Activated CD4-positive, CD25-positive, alpha-beta regulatory T cell (primary cell): Measurements from ENCODE around the gene LDLRAD3.

ENCODE experiments used
- DNase-seq, 4 experiments: peaks; one replicate each; lab custom pipeline; 2025; lab: John Stamatoyannopoulos, UW

LDLRAD3 gene

DNA sequence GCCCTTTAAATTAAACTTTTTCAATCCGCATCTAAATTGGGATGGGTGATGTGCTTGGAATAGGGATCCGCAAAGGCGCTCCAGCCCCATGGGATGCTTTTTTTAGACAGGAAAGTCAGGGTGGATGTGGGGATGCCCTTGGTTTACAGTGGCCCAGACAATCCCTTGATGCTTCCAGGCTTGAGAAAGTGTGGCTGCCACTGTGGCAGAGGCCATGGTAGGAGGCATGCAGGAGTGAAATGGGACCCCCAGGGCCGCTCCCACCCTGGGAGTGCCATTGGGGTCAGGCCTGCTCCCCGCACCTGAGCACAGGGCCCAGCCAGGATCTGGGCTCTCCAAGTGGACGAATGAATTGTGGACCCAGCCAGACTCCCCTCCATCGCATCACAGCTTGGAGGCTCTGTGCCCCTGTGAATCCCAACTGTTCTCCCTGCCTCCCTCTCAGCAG is 269.6 kb downstream of the LDLRAD3 start:
- no peak for DNase-seq

DNA sequence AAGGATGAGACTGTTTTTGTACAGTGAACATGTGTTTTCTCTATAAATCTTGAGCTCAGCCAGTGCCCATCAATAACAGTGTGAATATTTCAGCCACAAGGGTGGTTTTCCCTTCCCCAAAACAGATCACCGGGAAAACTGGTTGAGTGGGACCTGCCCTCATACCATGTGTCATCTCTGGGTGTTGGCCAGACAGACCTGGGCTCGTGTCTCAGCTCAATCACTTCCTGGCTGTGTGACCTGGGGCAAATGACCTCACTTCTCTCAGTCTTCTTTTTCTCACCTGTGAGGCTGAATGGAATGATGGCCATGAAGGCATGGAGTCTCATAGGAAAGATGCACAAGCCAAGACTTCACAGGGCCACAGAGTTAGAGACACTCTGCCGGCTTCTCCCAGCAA is 270.6 kb downstream of the LDLRAD3 start:
- DNase-seq, result no peak

DNA sequence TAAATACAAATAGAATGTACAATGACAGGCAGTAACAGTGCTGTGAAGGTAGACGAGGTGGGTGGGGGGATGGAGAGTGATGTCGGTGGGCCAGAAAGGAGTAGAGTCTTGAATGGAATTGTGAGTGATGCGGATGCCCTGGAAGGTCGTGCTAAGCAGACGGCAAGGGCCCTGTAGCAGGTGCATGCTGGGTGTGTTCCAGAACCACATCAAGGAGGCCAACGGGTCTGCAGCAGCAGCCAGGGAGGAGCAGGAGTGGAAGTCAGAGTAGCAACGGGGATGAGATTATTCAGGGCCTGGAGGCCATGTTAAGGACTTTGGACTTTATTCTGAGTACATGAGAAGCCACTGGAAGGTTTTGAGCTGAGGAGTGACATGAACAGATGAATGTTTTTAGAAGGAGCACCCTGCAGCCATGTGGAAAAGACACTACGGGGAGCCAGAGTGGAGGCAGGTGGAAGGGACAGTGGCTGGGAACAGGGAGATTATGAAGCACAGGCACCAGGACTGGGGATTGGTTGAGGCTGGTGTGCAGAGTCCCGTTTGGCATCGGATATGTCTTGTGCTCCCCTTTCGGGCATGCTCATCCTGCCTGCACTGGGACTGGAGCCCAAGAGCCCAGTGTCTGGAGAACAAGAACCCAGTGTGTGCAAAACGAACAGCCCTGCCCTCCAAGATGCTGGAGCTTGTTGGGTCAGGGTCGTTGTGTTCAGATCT is 271.3 kb downstream of the LDLRAD3 start:
- no peak for DNase-seq

DNA sequence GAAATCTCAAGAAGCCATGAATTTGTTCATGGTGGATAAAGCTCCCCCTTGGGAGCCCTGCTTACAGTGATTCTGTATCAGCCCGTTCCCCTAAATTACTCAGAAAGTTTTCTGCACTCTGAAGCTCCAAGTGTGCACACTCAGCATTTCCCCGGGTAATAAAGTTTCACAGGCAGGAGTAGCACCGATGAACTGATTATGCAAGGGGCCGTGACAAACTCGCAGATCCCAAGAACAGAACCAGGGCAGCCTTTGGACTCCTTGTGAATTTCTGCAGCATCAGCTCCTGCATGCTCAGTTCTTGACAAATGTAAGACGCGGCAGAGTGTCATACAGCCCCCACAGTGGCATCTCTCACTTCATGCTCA is 271.8 kb downstream of the LDLRAD3 start:
- DNase-seq, result no peak

DNA sequence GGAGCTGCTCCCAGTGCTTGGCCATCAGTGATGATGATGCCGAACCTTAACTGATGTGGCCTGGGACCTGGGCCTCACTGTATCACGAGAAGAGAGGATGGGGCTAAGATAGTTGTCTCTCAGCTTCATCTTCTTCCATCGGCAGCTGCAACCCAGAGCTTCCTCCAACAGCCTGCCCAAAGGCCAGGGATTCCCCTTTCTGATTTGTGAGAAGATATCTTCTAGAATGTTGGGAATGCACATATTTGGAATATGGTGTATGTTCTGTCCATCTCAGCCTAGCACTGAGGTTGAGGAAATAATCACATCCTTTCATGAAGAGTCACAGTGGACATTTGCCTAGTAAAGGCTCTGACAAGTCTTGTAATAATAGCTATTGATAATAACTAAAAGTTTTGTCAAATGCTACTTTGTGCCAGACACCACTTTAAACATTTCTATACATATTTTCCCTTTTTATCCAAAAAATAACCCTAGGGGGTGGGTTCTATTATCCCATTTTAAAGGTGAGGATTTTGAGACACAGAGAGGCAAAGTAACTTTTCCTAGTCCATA is 272.3 kb downstream of the LDLRAD3 start:
- DNase-seq, result no peak

- DNase-seq, result no peak
These were observed 274.5 kb downstream of the LDLRAD3 start for GRCh38 chr11:36218283-36218921.

DNA sequence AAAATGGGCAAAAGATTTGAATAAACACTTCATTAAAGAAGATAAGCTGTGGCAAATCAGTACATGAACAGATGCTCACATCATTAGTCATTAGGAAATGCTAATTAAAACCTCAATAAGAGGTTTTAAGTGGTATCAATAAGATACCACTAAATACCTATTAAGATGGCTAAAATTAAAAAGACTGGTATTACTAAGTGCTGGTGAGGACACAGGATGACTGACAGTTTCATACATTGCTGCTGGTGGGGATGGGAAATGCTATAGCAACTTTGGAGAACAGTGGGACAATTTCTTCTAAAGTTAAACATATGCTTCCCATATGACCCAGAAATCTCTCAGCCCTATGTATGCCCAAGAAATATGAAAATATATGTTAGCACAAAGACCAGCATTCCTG is 276.1 kb downstream of the LDLRAD3 start:
- no peak for DNase-seq

GRCh38 chr11:36222831-36223635 is 279.2 kb downstream of the LDLRAD3 start:
- no peak for DNase-seq

DNA sequence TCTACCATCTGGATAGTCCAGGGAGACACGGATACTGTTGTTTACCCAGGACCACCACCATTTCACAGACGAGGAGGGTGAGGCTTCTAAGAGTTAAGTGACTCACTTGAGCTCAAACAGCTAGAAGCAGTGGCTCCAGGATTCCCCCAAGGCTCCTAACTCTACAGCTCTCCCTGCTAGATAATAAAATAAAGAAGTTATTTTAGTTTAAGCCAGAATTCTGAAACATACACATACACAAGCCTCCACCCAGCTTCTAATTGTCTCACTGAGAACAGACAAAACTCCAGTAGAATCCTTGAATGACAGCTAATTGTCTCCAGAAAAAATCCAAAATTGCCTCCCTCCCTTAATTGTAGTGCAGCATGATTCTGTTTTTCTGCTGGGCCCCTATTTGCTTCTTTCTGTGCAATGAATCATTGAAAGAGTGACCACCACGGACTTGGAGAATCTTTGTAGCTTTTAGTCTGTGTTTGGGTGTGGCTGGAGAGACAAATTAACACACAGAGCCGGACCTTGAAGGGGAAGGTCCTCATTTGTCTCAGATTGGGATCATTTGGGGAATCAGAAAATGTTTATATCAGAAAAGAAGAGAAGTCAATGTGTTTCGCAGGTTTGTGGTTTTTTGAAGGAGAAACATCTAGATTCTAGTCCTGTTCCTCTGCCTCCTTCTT is 280.5 kb downstream of the LDLRAD3 start:
- no peak for DNase-seq

DNA sequence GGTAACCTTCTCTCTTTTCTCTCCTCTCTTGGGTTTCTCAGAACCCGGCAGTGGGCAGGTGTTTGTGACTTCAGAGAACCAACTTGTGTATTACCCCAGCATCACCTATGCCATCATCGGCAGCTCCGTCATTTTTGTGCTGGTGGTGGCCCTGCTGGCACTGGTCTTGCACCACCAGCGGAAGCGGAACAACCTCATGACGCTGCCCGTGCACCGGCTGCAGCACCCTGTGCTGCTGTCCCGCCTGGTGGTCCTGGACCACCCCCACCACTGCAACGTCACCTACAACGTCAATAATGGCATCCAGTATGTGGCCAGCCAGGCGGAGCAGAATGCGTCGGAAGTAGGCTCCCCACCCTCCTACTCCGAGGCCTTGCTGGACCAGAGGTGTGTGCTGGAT is 283.2 kb downstream of the LDLRAD3 start:
- DNase-seq, result no peak

GRCh38 chr11:36228689-36229088 is 284.8 kb downstream of the LDLRAD3 start:
- no peak for DNase-seq

DNA sequence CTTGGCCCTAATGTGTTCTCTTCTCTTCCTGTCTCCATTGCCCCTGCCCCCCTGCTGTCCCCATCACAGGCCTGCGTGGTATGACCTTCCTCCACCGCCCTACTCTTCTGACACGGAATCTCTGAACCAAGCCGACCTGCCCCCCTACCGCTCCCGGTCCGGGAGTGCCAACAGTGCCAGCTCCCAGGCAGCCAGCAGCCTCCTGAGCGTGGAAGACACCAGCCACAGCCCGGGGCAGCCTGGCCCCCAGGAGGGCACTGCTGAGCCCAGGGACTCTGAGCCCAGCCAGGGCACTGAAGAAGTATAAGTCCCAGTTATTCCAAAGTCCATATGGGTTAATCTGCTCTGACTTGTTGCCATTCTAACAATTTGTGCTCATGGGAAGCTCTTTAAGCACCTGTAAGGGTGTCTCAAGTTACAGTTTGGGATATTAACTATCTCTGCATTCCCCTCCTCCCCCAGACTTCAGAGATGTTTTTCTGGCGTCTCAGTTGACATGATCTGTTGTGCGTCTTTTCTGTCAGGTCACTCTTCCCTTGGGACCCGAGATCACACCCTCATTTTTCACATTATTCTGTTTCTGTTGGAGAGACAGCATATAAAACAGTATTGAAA is 285.3 kb downstream of the LDLRAD3 start:
- no peak for DNase-seq

DNA sequence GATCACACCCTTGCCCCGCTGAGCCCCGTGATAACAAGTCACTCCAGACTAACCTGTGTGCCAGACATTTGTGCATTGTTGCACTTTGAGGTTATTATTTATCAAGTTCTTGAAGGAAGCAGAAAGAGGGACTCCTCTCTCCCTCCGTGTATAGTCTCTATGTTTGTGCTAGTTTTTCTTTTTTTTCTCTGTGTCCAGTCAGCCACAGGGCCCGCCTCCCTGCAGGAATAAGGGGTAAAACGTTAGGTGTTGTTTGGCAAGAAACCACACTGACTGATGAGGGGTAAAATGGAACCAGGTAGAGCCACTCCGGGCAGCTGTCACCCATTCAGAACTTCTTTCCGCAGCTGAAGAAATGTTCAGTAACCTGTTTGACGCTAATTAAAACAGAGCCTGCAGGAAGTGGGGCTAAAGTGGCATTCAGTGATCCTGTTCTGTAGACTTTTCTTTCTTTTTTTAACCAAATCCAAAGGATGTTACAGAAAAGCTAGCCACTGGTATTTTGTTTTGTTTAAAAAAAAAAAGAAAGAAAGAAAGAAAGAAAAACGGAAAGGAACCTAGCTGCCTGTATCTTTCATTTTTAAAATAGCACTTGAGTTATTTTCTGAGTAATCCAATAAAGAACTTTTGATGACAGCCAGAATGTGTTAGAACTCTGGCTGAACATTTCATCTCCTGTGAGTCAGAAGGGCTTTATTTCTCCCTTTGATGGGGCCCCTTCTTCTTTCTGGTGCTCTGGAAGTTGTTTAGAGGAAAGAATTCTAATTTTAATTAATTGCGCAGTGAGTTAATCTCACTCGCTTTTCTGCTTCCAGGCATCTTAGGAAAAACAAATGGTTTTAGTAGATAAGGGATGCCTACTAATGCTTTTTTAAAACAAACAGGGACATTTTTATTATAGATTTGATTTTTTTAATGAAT is 287.2 kb downstream of the LDLRAD3 start:
- DNase-seq, result no peak

DNA sequence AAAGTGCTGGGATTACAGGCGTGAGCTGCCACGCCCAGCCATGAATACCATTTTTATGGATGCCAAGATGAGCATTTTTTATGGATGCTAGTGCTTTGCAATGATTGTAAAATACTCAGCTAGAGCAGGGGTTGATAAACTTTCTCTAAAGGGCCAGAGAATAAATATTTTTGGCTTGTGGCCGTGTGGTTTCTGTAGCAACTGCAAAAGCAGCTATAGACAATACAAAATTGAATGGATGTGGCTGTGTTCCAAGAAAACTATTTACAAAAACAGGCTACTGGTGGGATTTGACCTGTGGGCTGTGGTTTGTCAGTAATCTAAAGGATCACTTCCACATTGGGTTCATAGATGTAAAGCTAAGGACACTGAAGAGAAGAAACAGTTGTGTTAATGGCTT is 289.3 kb downstream of the LDLRAD3 start:
- DNase-seq, result no peak

GRCh38 chr11:36234825-36235224 is 291.0 kb downstream of the LDLRAD3 start:
- no peak for DNase-seq

DNA sequence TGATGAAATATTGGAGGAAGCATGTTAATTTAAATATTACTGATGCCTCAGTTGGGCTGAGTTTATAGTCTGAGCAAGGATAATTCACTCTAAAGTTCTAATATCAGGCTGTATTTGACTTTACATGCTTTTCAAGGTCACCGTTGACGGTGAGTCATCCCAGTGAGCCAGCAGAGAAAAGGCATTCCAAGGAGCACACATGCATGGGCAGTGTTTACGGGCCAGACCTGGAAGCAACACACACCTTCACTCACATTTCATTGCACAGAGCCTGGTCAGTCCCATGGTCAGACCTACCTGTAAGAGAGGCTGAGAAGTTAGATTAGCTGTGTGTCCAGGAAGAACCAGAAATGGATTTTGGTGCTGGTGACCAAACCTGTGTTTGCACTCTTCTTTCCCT is 291.9 kb downstream of the LDLRAD3 start:
- DNase-seq, result no peak

GRCh38 chr11:36237391-36237790 is 293.5 kb downstream of the LDLRAD3 start:
- no peak for DNase-seq

DNA sequence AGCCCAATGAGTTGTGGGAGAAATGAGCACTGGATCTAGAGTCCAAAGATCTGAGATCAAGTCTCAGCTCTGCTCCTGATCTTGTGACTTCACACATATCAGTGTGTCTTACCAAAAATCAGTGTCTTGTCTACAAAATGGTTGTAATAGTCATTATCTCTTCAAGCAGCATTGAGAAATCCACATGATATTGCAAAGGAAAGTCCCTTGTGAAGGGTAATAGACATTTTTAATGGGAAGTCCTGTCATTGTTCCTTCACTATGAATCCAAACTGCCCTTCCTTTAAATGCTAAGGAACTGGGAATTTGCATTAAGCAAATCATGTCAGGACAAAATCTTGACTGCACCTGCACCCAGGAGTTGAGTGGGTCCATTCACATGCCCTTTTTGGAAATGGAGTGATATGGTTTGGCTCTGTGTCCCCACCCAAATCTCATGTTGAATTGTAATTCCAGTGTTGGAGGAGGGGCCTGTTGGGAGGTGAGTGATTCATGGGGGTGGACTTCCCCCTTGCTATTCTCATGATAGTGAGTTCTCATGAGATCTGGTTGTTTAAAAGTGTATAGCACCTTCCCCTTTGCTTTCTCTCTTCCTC is 294.3 kb downstream of the LDLRAD3 start:
- no peak for DNase-seq

DNA sequence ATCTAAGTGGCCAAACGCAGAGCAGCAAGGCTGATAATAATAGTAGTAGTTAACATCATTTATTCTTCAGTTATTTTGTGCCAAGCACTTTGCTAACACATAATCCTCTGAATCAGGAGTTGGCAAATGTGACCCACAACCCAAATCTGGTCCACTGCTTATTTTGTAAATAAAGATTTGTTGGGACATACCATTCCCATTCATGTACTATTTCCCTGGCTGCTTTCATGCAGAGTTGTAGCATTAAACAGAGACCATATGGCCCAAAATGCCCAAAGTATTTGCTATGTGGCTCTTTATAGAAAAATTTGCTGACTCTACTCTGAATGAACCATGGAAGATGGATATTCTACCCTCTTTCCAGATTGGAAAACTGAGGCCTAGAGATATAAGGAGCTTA is 295.0 kb downstream of the LDLRAD3 start:
- no peak for DNase-seq

- DNase-seq, result no peak
These were observed 295.8 kb downstream of the LDLRAD3 start for GRCh38 chr11:36239636-36240035.
